Tibial nerve (tissue), 4 donors: ENCODE data around the gene PRODH2. TPM values are rescaled to one million over a fixed set of nuclear protein-coding genes. Genes with fewer than 3 reads are reported as not detected.
A peak's percentile ranks its signal among the peaks of the same experiment; 100 is the strongest.
"Not testable (repeated sequence)": the region's sequence is repeated elsewhere in the genome, so short reads cannot be mapped to it uniquely, and the experiment has no call there.

Experiments used
- DNase-seq, 2 donors: peaks; one replicate each; pipeline ENCODE4 v3.0.0-alpha.2; 2019; ENCODE audit warnings: low spot score in 2 of 2
- H3K27ac ChIP-seq, 4 donors: fragments of 200-600 bp; sonication (generic) in 3 of 4; one replicate each; pipeline ENCODE4 v1.5.1; 2017 to 2019; ENCODE audit warnings: mild to moderate bottlenecking in 1 of 4
- H3K27me3 ChIP-seq, 2 donors: fragments of 200-600 bp; sonication (generic) in 1 of 2; one replicate each; pipeline versions ENCODE4 v1.5.1 to v1.6.0; 2017 to 2019
- H3K36me3 ChIP-seq, 3 donors: fragments of 200-600 bp; sonication (generic); one replicate each; pipeline ENCODE4 v1.5.1; 2018 to 2019
- H3K4me1 ChIP-seq, 4 donors: fragments of 200-600 bp; sonication (generic) in 3 of 4; one replicate each; pipeline ENCODE4 v1.5.1; 2017 to 2019
- H3K4me3 ChIP-seq, 4 donors: fragments of 200-600 bp; sonication (generic) in 3 of 4; one replicate each; pipeline ENCODE4 v1.5.1; 2017 to 2019; ENCODE audit warnings: mild to moderate bottlenecking in 1 of 4, moderate library complexity in 1 of 4
- H3K9me3 ChIP-seq, 4 donors: fragments of 200-600 bp; sonication (generic) in 3 of 4; one replicate each; pipeline ENCODE4 v1.5.1; 2017 to 2019
- EP300 ChIP-seq, 2 donors: sonication (generic); formaldehyde crosslinking; IDR thresholded peaks; one replicate each; pipeline ENCODE4 v1.6.1; 2017; ENCODE audit warnings: antibody characterized with exemption in 2 of 2, mild to moderate bottlenecking in 1 of 2
- POLR2A ChIP-seq, 2 donors: fragments of 450-650 bp; IDR thresholded peaks; one replicate each; pipeline ENCODE4 v1.6.1; 2017; ENCODE audit warnings: antibody characterized with exemption in 2 of 2, mild to moderate bottlenecking in 2 of 2, moderate library complexity in 2 of 2
- WGBS, 2 donors: methylation state at CpG; one replicate each; pipeline ENCODE4 v1.1.5; 2018; 5-methylcytosine and 5-hydroxymethylcytosine counted together
- total RNA-seq, 4 donors: library from RNA; depleted of rRNA; stranded (reverse); fragments of >200 nt; gene quantifications; one replicate each; pipeline ENCODE4 v1.1.0, GENCODE V29; 2016
- TF ChIP-seq, protein P1 (sequence below), 5 experiments: fragments of 200-600 bp in 3 of 5; fragments of 450-650 bp in 2 of 5; sonication (generic) in 3 of 5; IDR thresholded peaks; one replicate each; pipeline ENCODE4 v1.5.1; 2016 to 2019; ENCODE audit warnings: antibody characterized with exemption in 5 of 5, mild to moderate bottlenecking in 3 of 5, moderate library complexity in 2 of 5

PRODH2 gene
- total RNA-seq, 4 donors from 2014 or later = not detected

GRCh38 chr19:35775298-35776101 is 37.1 kb downstream of the PRODH2 start, which contains the start of gene ARHGAP33:
TSS of gene ARHGAP33 (plus strand) at chr19:35775564. CDS start at chr19:35775659, 95 bp downstream.
- Histone ChIP-seq H3K4me1 (peaks cover 0 to 30% (median 19%) of the 10 kb centered on the region in 4 donors), H3K27ac (peak within 1 kb of the TSS in 3 of 4 donors; percentile 60 to 87 (median 63)), H3K27me3 (no peaks in the 10 kb centered on the region), H3K9me3 (no peaks in the 10 kb centered on the region), H3K4me3 (peak within 1 kb of the TSS; percentile 82 to 98 (median 88)), H3K36me3 (peaks cover 0 to 32% (median 0%) of the 10 kb centered on the region in 3 donors)
- WGBS, 2 donors = 0 to 2% methylated on average over 25 to 31 of the region's 82 CpGs
- TF ChIP-seq, protein P1, sequence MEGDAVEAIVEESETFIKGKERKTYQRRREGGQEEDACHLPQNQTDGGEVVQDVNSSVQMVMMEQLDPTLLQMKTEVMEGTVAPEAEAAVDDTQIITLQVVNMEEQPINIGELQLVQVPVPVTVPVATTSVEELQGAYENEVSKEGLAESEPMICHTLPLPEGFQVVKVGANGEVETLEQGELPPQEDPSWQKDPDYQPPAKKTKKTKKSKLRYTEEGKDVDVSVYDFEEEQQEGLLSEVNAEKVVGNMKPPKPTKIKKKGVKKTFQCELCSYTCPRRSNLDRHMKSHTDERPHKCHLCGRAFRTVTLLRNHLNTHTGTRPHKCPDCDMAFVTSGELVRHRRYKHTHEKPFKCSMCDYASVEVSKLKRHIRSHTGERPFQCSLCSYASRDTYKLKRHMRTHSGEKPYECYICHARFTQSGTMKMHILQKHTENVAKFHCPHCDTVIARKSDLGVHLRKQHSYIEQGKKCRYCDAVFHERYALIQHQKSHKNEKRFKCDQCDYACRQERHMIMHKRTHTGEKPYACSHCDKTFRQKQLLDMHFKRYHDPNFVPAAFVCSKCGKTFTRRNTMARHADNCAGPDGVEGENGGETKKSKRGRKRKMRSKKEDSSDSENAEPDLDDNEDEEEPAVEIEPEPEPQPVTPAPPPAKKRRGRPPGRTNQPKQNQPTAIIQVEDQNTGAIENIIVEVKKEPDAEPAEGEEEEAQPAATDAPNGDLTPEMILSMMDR (IDR thresholded peaks at IDR 0.05) = peak in 1 of 5 experiments; percentile 17
- TF ChIP-seq EP300 (IDR thresholded peaks at IDR 0.05) = no peak
- TF ChIP-seq POLR2A (IDR thresholded peaks at IDR 0.05) = peak in 1 of 2 donors; percentile 24
- DNase-seq = peak; percentile 99 to 100

GRCh38 chr19:35775046-35775297 is 37.7 kb downstream of the PRODH2 start:
- WGBS, 2 donors = 26 to 32% methylated on average over 8 to 9 of the region's 9 CpGs
- peaks cover 0 to 26% (median 0%) of the 10 kb centered on the region in 3 donors for H3K36me3 ChIP-seq
- no peaks in the 10 kb centered on the region for H3K9me3 ChIP-seq
- no peak for DNase-seq
- peak overlapping the region; percentile 15 to 98 (median 84) for H3K4me3 ChIP-seq
- no peaks in the 10 kb centered on the region for H3K27me3 ChIP-seq
- TF ChIP-seq, protein P1 (IDR thresholded peaks at IDR 0.05) = no peak
- TF ChIP-seq POLR2A (IDR thresholded peaks at IDR 0.05) = no peak
- no peak for TF ChIP-seq EP300 (IDR thresholded peaks at IDR 0.05)
- no peak overlapping the region for H3K27ac ChIP-seq
- peaks cover 0 to 30% (median 19%) of the 10 kb centered on the region in 4 donors for H3K4me1 ChIP-seq

GRCh38 chr19:35774274-35775045 is 38.2 kb downstream of the PRODH2 start:
- WGBS, 2 donors = 50 to 51% methylated on average over 13 to 16 of the region's 16 CpGs
- TF ChIP-seq POLR2A (IDR thresholded peaks at IDR 0.05) = no peak
- TF ChIP-seq, protein P1 (IDR thresholded peaks at IDR 0.05) = no peak
- no peak for TF ChIP-seq EP300 (IDR thresholded peaks at IDR 0.05)
- H3K4me1 ChIP-seq = peaks cover 0 to 30% (median 19%) of the 10 kb centered on the region in 4 donors
- H3K27me3 ChIP-seq = no peaks in the 10 kb centered on the region
- H3K27ac ChIP-seq = no peak overlapping the region
- H3K9me3 ChIP-seq = no peaks in the 10 kb centered on the region
- H3K4me3 ChIP-seq = peak overlapping the region; percentile 15 to 98 (median 84)
- DNase-seq = no peak
- peaks cover 0 to 25% (median 0%) of the 10 kb centered on the region in 3 donors for H3K36me3 ChIP-seq

GRCh38 chr19:35773020-35773806 is 39.4 kb downstream of the PRODH2 start:
- 57 to 71% methylated on average over 9 of the region's 9 CpGs for WGBS, 2 donors
- H3K27ac ChIP-seq = no peak overlapping the region
- no peak for TF ChIP-seq EP300 (IDR thresholded peaks at IDR 0.05)
- TF ChIP-seq, protein P1 (IDR thresholded peaks at IDR 0.05) = no peak
- no peak for TF ChIP-seq POLR2A (IDR thresholded peaks at IDR 0.05)

GRCh38 chr19:35772362-35772761 is 40.3 kb downstream of the PRODH2 start:
- not testable (repeated sequence) for H3K4me3 ChIP-seq, DNase-seq, H3K27me3 ChIP-seq, H3K9me3 ChIP-seq, H3K27ac ChIP-seq
- 92 to 95% methylated on average over 5 of the region's 5 CpGs for WGBS, 2 donors
- peaks cover 0 to 25% (median 0%) of the 10 kb centered on the region in 3 donors for H3K36me3 ChIP-seq
- peaks cover 0 to 26% (median 19%) of the 10 kb centered on the region in 4 donors for H3K4me1 ChIP-seq

More at GRCh38 chr19:35773020-35773806, 39.4 kb downstream of the PRODH2 start:
- H3K27me3 ChIP-seq = no peaks in the 10 kb centered on the region
- H3K4me3 ChIP-seq = no peak overlapping the region
- no peak for DNase-seq
- peaks cover 0 to 25% (median 0%) of the 10 kb centered on the region in 3 donors for H3K36me3 ChIP-seq
- H3K4me1 ChIP-seq = peaks cover 0 to 30% (median 19%) of the 10 kb centered on the region in 4 donors
- H3K9me3 ChIP-seq = no peaks in the 10 kb centered on the region
